ENCODE results near the gene EPHA2. TPM values are rescaled to one million over a fixed set of nuclear protein-coding genes. Genes with fewer than 3 reads are reported as not detected.

EPHA2 gene
- total RNA-seq, 1 donor from 2014 or later, result 28.3 TPM

DNA sequence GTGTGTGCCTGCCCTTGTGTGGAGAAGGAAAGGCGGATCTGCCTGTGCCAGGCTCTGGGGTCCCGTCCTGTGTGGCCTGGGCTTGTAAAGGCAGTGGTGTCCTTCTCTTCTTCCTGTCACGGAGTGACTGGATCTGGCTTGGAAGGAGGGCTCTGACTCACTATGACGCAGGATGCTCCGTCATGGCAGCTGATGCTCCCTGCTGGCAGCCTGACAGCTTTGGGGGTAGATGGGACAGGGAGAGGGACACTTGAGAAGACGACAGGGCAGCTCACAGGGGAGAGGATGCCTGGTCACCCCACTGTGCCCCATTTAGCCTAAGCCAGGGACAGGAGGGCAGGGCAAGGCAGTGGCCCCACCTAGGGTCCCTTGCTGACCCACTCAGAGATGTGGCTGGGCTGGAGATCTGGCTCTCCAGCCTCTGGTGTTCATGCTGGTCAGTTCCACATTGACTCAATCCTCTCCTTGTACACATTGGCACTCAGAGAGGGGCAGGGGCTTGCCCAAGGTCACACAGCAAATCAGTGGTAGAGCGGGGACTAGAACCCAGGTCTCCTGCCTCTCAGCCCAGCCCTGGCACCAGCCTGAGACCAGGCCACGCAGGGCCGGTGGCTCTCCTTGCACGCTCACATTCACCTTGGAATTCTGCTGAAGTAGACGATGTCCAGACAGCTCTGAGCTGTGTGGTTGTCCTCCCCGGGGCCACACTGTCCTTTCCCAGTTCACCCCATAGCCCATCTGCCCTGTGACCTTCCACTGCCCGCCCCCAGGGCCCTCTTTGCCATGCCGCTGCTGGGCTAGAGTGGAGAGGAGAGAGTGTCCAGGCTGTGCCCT lies 79.6 kb downstream of the EPHA2 start:
- Mint-ChIP-seq H3K4me3 (ENCODE audit: low read depth) (no peak overlapping the region), H3K27ac (no peak overlapping the region), H3K36me3 (ENCODE audit: insufficient read depth) (no peaks in the 10 kb centered on the region), H3K9me3 (ENCODE audit: low read depth) (no peaks in the 10 kb centered on the region), H3K4me1 (ENCODE audit: low read depth) (peaks cover 7% of the 10 kb centered on the region), H3K27me3 (peaks cover 19% of the 10 kb centered on the region)
- TF ChIP-seq, protein P1, sequence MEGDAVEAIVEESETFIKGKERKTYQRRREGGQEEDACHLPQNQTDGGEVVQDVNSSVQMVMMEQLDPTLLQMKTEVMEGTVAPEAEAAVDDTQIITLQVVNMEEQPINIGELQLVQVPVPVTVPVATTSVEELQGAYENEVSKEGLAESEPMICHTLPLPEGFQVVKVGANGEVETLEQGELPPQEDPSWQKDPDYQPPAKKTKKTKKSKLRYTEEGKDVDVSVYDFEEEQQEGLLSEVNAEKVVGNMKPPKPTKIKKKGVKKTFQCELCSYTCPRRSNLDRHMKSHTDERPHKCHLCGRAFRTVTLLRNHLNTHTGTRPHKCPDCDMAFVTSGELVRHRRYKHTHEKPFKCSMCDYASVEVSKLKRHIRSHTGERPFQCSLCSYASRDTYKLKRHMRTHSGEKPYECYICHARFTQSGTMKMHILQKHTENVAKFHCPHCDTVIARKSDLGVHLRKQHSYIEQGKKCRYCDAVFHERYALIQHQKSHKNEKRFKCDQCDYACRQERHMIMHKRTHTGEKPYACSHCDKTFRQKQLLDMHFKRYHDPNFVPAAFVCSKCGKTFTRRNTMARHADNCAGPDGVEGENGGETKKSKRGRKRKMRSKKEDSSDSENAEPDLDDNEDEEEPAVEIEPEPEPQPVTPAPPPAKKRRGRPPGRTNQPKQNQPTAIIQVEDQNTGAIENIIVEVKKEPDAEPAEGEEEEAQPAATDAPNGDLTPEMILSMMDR (IDR thresholded peaks at IDR 0.05; ENCODE audit: unreplicated experiment), result no peak
- DNase-seq (ENCODE audit: low spot score, unreplicated experiment), result no peak

DNA sequence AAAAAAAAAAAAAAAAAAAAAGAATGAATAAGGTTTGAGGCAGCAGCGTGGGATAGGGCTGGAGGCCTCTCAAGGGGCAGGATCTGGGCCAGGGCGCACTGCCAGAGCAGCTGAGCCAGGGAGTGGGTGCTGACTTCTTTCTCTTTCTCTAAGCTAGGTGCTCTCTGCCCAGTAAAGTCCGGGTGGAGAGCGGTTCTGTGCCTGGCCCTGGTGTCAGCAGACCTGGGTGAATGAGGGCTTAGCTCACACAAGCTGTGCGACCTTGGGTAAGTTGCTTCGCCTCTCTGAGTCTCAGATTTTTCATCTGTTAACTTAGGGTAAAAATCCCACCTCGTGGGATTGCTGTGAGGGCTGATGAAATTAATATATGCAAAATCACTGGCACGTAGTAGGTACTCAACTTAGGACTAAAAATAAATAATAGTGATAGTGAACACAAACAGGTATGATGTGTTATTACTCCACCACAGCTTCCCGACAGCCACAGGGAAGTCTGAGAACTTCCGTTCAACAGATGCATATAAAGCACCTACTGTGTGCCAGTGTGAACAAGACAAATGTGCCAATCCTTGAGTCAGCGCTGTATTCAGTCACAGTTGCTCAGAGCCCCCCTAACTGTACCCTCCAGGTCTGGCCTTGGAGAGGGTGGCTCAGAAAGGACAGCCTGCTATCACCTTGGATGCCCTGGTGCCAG lies 80.4 kb downstream of the EPHA2 start:
- Mint-ChIP-seq H3K36me3 (ENCODE audit: insufficient read depth) (no peaks in the 10 kb centered on the region), H3K9me3 (ENCODE audit: low read depth) (no peaks in the 10 kb centered on the region), H3K4me1 (ENCODE audit: low read depth) (peaks cover 7% of the 10 kb centered on the region), H3K4me3 (ENCODE audit: low read depth) (no peak overlapping the region), H3K27me3 (peaks cover 19% of the 10 kb centered on the region), H3K27ac (no peak overlapping the region)
- TF ChIP-seq, protein P1 (IDR thresholded peaks at IDR 0.05; ENCODE audit: unreplicated experiment), result no peak
- DNase-seq (ENCODE audit: low spot score, unreplicated experiment), result no peak

Other genes with a start within 250 kb of the EPHA2 start
- gene ZBTB17, start 180.0 kb downstream of the EPHA2 start, total RNA-seq, result 52.6 and 57.7 TPM in 2 replicates
- gene SRARP, start 151.8 kb downstream of the EPHA2 start, total RNA-seq, result not detected in 2 replicates
- gene HSPB7, start 138.0 kb downstream of the EPHA2 start, total RNA-seq, result not detected in 2 replicates
- gene CLCNKA, start 134.0 kb downstream of the EPHA2 start, total RNA-seq, result 2.2 and 2.4 TPM in 2 replicates
- 1.5 and 2.3 TPM in 2 replicates for gene CLCNKB, start 112.3 kb downstream of the EPHA2 start, total RNA-seq
- gene FAM131C, start 82.4 kb downstream of the EPHA2 start, total RNA-seq, result 1.2 and 1.6 TPM in 2 replicates
- 146 and 151 TPM in 2 replicates for gene ARHGEF19, start 56.6 kb upstream of the EPHA2 start, total RNA-seq
- 14.8 and 16.5 TPM in 2 replicates for gene CPLANE2, start 81.1 kb upstream of the EPHA2 start, total RNA-seq
- 26.8 and 30.5 TPM in 2 replicates for gene FBXO42, start 196.4 kb upstream of the EPHA2 start, total RNA-seq
- 109 and 119 TPM in 2 replicates for gene SZRD1, start 211.2 kb upstream of the EPHA2 start, total RNA-seq

All from progenitor cell of endocrine pancreas (in vitro differentiated cells).